Aorta (tissue), 5 donors: Measurements from ENCODE around the gene SYNGR2. TPM values are rescaled to one million over a fixed set of nuclear protein-coding genes. Genes with fewer than 3 reads are reported as not detected.

ENCODE experiments used
- ATAC-seq: fragments of 200-7000 bp; cut with Tn5 transposase; one replicate; pipeline ENCODE4 v1.9.1; 2022; ENCODE audit warnings: moderate library complexity; ENCODE audit not compliant: low FRiP score
- DNase-seq, 2 donors: peaks; one replicate each; pipeline ENCODE4 v3.0.0-alpha.2; 2020
- H3K27ac ChIP-seq, 2 donors: one replicate each; pipeline ENCODE4 v1.5.1; 2013; ENCODE audit warnings: low read length in 2 of 2, mild to moderate bottlenecking in 2 of 2, moderate library complexity in 2 of 2, control low read depth in 1 of 2, inconsistent platforms in 1 of 2, low read depth in 1 of 2
- H3K27me3 ChIP-seq, 2 donors: one replicate each; pipeline ENCODE4 v1.6.1; 2013; ENCODE audit warnings: control low read depth in 1 of 2, low read length in 1 of 2, mild to moderate bottlenecking in 1 of 2, moderate library complexity in 1 of 2; ENCODE audit not compliant: insufficient read depth in 2 of 2, control insufficient read depth in 1 of 2
- H3K36me3 ChIP-seq, 2 donors: one replicate each; pipeline ENCODE4 v1.6.1; 2013; ENCODE audit warnings: control low read depth in 1 of 2, low read length in 1 of 2, mild to moderate bottlenecking in 1 of 2; ENCODE audit not compliant: insufficient read depth in 2 of 2, control insufficient read depth in 1 of 2
- H3K4me1 ChIP-seq, 2 donors: one replicate each; pipeline ENCODE4 v1.6.1; 2013; ENCODE audit warnings: low read length in 2 of 2, control low read depth in 1 of 2, mild to moderate bottlenecking in 1 of 2, moderate library complexity in 1 of 2; ENCODE audit not compliant: insufficient read depth in 2 of 2, control insufficient read depth in 1 of 2
- H3K4me3 ChIP-seq, 2 donors: one replicate each; pipeline ENCODE4 v1.5.1; 2013; ENCODE audit warnings: low read length in 2 of 2, control low read depth in 1 of 2, mild to moderate bottlenecking in 1 of 2
- H3K9me3 ChIP-seq: one replicate; pipeline ENCODE4 v1.6.1; 2013; ENCODE audit warnings: mild to moderate bottlenecking, low read length; ENCODE audit not compliant: control insufficient read depth
- WGBS, 2 donors: extraction: QIAGEN DNeasy Blood & Tissue Kit; methylation state at CpG; one replicate each; pipeline ENCODE4 v1.1.7; 2013; 5-methylcytosine and 5-hydroxymethylcytosine counted together
- intact Hi-C, 2 donors: fragments of 100-400 bp; cut with DNase I; formaldehyde crosslinking; loops; one replicate each; pipeline versions ENCODE4 v1.14.2 to v1.15.0; 2022
- polyA plus RNA-seq, 2 donors: library from polyadenylated mRNA; stranded (reverse); fragments of 200-250 nt; gene quantifications; one replicate each; pipeline ENCODE4 v1.2.3, GENCODE V29; 2013
- total RNA-seq, 2 donors: library from RNA; stranded (reverse); fragmentation: NEBNext Ultra II Directional; extraction: Animal tissue kit (Norgen Biotek cat#: 25700); gene quantifications; one replicate each; pipeline ENCODE4 v1.2.1, GENCODE V29; 2021
- donor health status: healthy with polysubstance abuse.
- donor health status: Bipolar disorder and iron deficiency.
- donor health status: DM: no; HTN: no; CAD: no.
- donor health status: DM: no; HTN: no; CAD: no.
- donor health status: DM: yes; HTN: yes; CAD: no.

The SYNGR2 gene
- total and polyA plus RNA-seq, 4 donors: 49.0 to 91.9 (median 68.8) TPM

GRCh38 chr17:78146471-78146869 lies 21.9 kb upstream of the SYNGR2 start:
- intact Hi-C loops: no loop called here
- Histone ChIP-seq H3K4me3 (no peak overlapping the region), H3K27ac (no peak overlapping the region), H3K4me1 (no peaks in the 10 kb centered on the region), H3K36me3 (no peaks in the 10 kb centered on the region), H3K27me3 (no peaks in the 10 kb centered on the region), H3K9me3 (no peaks in the 10 kb centered on the region)
- ATAC-seq (no peak), DNase-seq (no peak)
- WGBS, 2 donors: 95 to 98% methylated on average over 7 of the region's 7 CpGs

GRCh38 chr17:78146881-78147280 lies 21.5 kb upstream of the SYNGR2 start:
- intact Hi-C loops: no loop called here
- Histone ChIP-seq H3K36me3 (no peaks in the 10 kb centered on the region), H3K27me3 (no peaks in the 10 kb centered on the region), H3K4me1 (no peaks in the 10 kb centered on the region), H3K4me3 (no peak overlapping the region), H3K27ac (no peak overlapping the region), H3K9me3 (no peaks in the 10 kb centered on the region)
- ATAC-seq: no peak
- no peak for DNase-seq
- WGBS, 2 donors: 90 to 92% methylated on average over 5 to 6 of the region's 6 CpGs

GRCh38 chr17:78147315-78147998 lies 20.9 kb upstream of the SYNGR2 start:
- WGBS, 2 donors: 84 to 86% methylated on average over 8 of the region's 8 CpGs

GRCh38 chr17:78148286-78149016 lies 19.9 kb upstream of the SYNGR2 start:
- Histone ChIP-seq H3K4me1 (no peaks in the 10 kb centered on the region), H3K4me3 (no peak overlapping the region), H3K36me3 (no peaks in the 10 kb centered on the region), H3K9me3 (no peaks in the 10 kb centered on the region), H3K27me3 (no peaks in the 10 kb centered on the region), H3K27ac (no peak overlapping the region)
- intact Hi-C loops: no loop called here
- 83 to 88% methylated on average over 14 of the region's 14 CpGs for WGBS, 2 donors
- ATAC-seq: no peak
- no peak for DNase-seq

More at GRCh38 chr17:78147315-78147998, 20.9 kb upstream of the SYNGR2 start:
- H3K4me1 ChIP-seq: no peaks in the 10 kb centered on the region
- no peak overlapping the region for H3K27ac ChIP-seq
- H3K27me3 ChIP-seq: no peaks in the 10 kb centered on the region
- no peaks in the 10 kb centered on the region for H3K36me3 ChIP-seq
- ATAC-seq: no peak
- no peak overlapping the region for H3K4me3 ChIP-seq
- DNase-seq: no peak
- intact Hi-C loops: no loop called here
- no peaks in the 10 kb centered on the region for H3K9me3 ChIP-seq

- DNase-seq (no peak), ATAC-seq (no peak)
- WGBS, 2 donors: 77 to 83% methylated on average over 7 of the region's 7 CpGs
- Histone ChIP-seq H3K9me3 (no peaks in the 10 kb centered on the region), H3K27ac (no peak overlapping the region), H3K4me3 (no peak overlapping the region), H3K36me3 (no peaks in the 10 kb centered on the region), H3K4me1 (no peaks in the 10 kb centered on the region), H3K27me3 (no peaks in the 10 kb centered on the region)
- intact Hi-C loops: no loop called here
Observed at GRCh38 chr17:78151514-78152008, 16.8 kb upstream of the SYNGR2 start.

- no peak for DNase-seq
- ATAC-seq: no peak
- no peaks in the 10 kb centered on the region for H3K27me3 ChIP-seq
- no peaks in the 10 kb centered on the region for H3K36me3 ChIP-seq
- intact Hi-C loops: no loop called here
- no peaks in the 10 kb centered on the region for H3K4me1 ChIP-seq
- H3K9me3 ChIP-seq: no peaks in the 10 kb centered on the region
- H3K4me3 ChIP-seq: no peak overlapping the region
- no peak overlapping the region for H3K27ac ChIP-seq
- WGBS, 2 donors: 85 to 88% methylated on average over 11 of the region's 11 CpGs
Observed at GRCh38 chr17:78154903-78155811, 13.2 kb upstream of the SYNGR2 start.

GRCh38 chr17:78159575-78160158 lies 8.7 kb upstream of the SYNGR2 start:
- 86 to 88% methylated on average over 10 of the region's 10 CpGs for WGBS, 2 donors
- no peak for DNase-seq
- no peak overlapping the region for H3K4me3 ChIP-seq
- H3K36me3 ChIP-seq: no peaks in the 10 kb centered on the region
- H3K9me3 ChIP-seq: no peaks in the 10 kb centered on the region
- no peak overlapping the region for H3K27ac ChIP-seq
- H3K4me1 ChIP-seq: no peaks in the 10 kb centered on the region
- intact Hi-C loops: no loop called here
- ATAC-seq: no peak
- H3K27me3 ChIP-seq: no peaks in the 10 kb centered on the region
